ENCODE measurements around the gene TSPEAR. TPM values are rescaled to one million over a fixed set of nuclear protein-coding genes. Genes with fewer than 3 reads are reported as not detected.

TSPEAR gene
- total and polyA plus RNA-seq, 2 of the 13 experiments (the other 11 are each of a cell fraction or from before 2014, with no cell fraction given) = 0.07 to 0.32 TPM

DNA sequence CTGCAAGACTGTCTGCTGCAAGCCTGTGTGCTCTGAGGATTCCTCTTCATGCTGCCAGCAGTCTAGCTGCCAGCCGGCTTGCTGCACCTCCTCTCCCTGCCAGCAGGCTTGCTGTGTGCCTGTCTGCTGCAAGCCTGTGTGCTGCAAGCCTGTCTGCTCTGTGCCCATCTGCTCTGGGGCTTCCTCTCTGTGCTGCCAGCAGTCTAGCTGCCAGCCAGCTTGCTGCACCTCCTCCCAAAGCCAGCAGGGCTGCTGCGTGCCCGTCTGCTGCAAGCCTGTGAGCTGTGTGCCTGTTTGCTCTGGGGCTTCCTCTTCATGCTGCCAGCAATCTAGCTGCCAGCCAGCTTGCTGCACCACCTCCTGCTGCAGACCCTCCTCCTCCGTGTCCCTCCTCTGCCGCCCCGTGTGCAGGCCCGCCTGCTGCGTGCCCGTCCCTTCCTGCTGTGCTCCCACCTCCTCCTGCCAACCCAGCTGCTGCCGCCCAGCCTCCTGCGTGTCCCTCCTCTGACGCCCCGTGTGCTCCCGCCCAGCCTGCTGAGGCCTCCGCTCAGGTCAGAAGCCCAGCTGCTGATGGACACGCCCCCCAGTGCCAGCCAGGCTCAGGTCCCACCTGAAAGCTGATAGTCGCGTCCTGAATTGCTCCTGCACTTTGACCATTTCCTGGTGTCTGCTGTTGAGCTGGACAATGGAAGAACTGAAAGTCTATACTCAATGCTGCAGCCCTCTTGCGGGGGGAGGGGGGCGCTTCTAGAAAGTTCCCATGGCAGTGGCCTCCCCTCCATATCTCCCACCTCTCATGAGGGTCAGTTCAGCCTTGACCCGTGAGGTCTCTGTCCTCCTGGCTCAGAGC is 136.7 kb downstream of the TSPEAR start (continued):
- TF ChIP-seq, protein P1, sequence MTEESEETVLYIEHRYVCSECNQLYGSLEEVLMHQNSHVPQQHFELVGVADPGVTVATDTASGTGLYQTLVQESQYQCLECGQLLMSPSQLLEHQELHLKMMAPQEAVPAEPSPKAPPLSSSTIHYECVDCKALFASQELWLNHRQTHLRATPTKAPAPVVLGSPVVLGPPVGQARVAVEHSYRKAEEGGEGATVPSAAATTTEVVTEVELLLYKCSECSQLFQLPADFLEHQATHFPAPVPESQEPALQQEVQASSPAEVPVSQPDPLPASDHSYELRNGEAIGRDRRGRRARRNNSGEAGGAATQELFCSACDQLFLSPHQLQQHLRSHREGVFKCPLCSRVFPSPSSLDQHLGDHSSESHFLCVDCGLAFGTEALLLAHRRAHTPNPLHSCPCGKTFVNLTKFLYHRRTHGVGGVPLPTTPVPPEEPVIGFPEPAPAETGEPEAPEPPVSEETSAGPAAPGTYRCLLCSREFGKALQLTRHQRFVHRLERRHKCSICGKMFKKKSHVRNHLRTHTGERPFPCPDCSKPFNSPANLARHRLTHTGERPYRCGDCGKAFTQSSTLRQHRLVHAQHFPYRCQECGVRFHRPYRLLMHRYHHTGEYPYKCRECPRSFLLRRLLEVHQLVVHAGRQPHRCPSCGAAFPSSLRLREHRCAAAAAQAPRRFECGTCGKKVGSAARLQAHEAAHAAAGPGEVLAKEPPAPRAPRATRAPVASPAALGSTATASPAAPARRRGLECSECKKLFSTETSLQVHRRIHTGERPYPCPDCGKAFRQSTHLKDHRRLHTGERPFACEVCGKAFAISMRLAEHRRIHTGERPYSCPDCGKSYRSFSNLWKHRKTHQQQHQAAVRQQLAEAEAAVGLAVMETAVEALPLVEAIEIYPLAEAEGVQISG (CRISPR knock-in tag; IDR thresholded peaks at IDR 0.05) = peak; percentile 48
- TF ChIP-seq, protein P2, sequence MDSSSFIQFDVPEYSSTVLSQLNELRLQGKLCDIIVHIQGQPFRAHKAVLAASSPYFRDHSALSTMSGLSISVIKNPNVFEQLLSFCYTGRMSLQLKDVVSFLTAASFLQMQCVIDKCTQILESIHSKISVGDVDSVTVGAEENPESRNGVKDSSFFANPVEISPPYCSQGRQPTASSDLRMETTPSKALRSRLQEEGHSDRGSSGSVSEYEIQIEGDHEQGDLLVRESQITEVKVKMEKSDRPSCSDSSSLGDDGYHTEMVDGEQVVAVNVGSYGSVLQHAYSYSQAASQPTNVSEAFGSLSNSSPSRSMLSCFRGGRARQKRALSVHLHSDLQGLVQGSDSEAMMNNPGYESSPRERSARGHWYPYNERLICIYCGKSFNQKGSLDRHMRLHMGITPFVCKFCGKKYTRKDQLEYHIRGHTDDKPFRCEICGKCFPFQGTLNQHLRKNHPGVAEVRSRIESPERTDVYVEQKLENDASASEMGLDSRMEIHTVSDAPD (CRISPR knock-in tag; IDR thresholded peaks at IDR 0.05) = no peak
- TF ChIP-seq, protein P3, sequence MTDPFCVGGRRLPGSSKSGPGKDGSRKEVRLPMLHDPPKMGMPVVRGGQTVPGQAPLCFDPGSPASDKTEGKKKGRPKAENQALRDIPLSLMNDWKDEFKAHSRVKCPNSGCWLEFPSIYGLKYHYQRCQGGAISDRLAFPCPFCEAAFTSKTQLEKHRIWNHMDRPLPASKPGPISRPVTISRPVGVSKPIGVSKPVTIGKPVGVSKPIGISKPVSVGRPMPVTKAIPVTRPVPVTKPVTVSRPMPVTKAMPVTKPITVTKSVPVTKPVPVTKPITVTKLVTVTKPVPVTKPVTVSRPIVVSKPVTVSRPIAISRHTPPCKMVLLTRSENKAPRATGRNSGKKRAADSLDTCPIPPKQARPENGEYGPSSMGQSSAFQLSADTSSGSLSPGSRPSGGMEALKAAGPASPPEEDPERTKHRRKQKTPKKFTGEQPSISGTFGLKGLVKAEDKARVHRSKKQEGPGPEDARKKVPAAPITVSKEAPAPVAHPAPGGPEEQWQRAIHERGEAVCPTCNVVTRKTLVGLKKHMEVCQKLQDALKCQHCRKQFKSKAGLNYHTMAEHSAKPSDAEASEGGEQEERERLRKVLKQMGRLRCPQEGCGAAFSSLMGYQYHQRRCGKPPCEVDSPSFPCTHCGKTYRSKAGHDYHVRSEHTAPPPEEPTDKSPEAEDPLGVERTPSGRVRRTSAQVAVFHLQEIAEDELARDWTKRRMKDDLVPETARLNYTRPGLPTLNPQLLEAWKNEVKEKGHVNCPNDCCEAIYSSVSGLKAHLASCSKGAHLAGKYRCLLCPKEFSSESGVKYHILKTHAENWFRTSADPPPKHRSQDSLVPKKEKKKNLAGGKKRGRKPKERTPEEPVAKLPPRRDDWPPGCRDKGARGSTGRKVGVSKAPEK (CRISPR knock-in tag; IDR thresholded peaks at IDR 0.05; ENCODE audit: borderline replicate concordance) = no peak
- TF ChIP-seq XRCC5 (optimal IDR thresholded peaks at IDR 0.05; ENCODE audit: low read length) (peak; percentile 52), ZNF816 (CRISPR knock-in tag; IDR thresholded peaks at IDR 0.05; ENCODE audit: borderline replicate concordance) (no peak), RARA (CRISPR knock-in tag; IDR thresholded peaks at IDR 0.05) (no peak), TARDBP (CRISPR knock-in tag; IDR thresholded peaks at IDR 0.05) (peak; percentile 67), SP2 (CRISPR knock-in tag; IDR thresholded peaks at IDR 0.05) (no peak), ZNF317 (CRISPR knock-in tag; IDR thresholded peaks at IDR 0.05) (peak; percentile 100), SNRNP70 (IDR thresholded peaks at IDR 0.05; ENCODE audit: low read depth, low read length) (no peak), SMARCC2 (IDR thresholded peaks at IDR 0.05) (no peak), ZFYVE20 (CRISPR knock-in tag; IDR thresholded peaks at IDR 0.05; ENCODE audit: borderline replicate concordance, low read depth) (no peak), ZNF350 (CRISPR knock-in tag; IDR thresholded peaks at IDR 0.05; ENCODE audit: borderline replicate concordance, low read depth) (peak; percentile 38; the same call in 1 of the 2 replicates), ZNF124 (CRISPR knock-in tag; IDR thresholded peaks at IDR 0.05) (no peak), MTA1 (CRISPR knock-in tag; IDR thresholded peaks at IDR 0.05; ENCODE audit: borderline replicate concordance) (peak; percentile 88; the same call in 1 of the 2 replicates), MZF1 (CRISPR knock-in tag; IDR thresholded peaks at IDR 0.05; ENCODE audit: borderline replicate concordance) (no peak), EP300 (IDR thresholded peaks at IDR 0.05; ENCODE audit: low read depth in 2 of 2, low read length in 2 of 2) (peak in 1 of 2 experiments; percentile 38; a peak in 1 of 4 replicates), EP300 (CRISPR knock-in tag; IDR thresholded peaks at IDR 0.05; ENCODE audit: borderline replicate concordance) (no peak)
- TF ChIP-seq, protein P4, sequence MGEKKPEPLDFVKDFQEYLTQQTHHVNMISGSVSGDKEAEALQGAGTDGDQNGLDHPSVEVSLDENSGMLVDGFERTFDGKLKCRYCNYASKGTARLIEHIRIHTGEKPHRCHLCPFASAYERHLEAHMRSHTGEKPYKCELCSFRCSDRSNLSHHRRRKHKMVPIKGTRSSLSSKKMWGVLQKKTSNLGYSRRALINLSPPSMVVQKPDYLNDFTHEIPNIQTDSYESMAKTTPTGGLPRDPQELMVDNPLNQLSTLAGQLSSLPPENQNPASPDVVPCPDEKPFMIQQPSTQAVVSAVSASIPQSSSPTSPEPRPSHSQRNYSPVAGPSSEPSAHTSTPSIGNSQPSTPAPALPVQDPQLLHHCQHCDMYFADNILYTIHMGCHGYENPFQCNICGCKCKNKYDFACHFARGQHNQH (CRISPR knock-in tag; IDR thresholded peaks at IDR 0.05) = no peak
- TF ChIP-seq, protein P5, sequence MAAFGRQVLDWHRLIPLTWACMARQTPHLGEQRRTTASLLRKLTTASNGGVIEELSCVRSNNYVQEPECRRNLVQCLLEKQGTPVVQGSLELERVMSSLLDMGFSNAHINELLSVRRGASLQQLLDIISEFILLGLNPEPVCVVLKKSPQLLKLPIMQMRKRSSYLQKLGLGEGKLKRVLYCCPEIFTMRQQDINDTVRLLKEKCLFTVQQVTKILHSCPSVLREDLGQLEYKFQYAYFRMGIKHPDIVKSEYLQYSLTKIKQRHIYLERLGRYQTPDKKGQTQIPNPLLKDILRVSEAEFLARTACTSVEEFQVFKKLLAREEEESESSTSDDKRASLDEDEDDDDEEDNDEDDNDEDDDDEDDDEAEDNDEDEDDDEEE (CRISPR knock-in tag; IDR thresholded peaks at IDR 0.05) = no peak
